IMR-90 (cell line): ENCODE results near the gene CEP43. TPM values are rescaled to one million over a fixed set of nuclear protein-coding genes. Genes with fewer than 3 reads are reported as not detected.

Source experiments
- ATAC-seq: fragments of 200-7000 bp; cut with Tn5 transposase; 2 replicates; pipeline ENCODE4 v1.9.1; 2020; ENCODE audit warnings: low read depth, mild to moderate bottlenecking, moderate library complexity
- BruUV-seq: library from RNA; stranded (reverse); fragments of 400-500 nt; replicated peaks from 2 replicates; lab custom pipeline; 2021; lab: Mats Ljungman, UMichigan
- CTCF ChIA-PET: fragments of 300-600 bp; formaldehyde crosslinking; extraction: SDS; loops from one replicate; lab custom pipeline; 2021; ENCODE audit warnings: antibody characterized with exemption; lab: Yijun Ruan, JAX
- POLR2A ChIA-PET: fragments of 300-600 bp; sonication (Branson Sonifier 250); formaldehyde crosslinking; loops from one replicate; lab custom pipeline; 2022; ENCODE audit warnings: antibody characterized with exemption; ENCODE audit not compliant: unreplicated experiment; lab: Charles Lee
- DNase-seq: peaks from one replicate; pipeline ENCODE4 v3.0.0; 2013
- H2AFZ ChIP-seq: replicated peaks from 2 replicates; pipeline ENCODE3; 2013; ENCODE audit warnings: low read length, mild to moderate bottlenecking; ENCODE audit not compliant: poor library complexity
- H2AK5ac ChIP-seq: 2 replicates; pipeline ENCODE4 v1.6.1; 2013; ENCODE audit warnings: low read depth, low read length, inconsistent platforms
- H2AK9ac ChIP-seq: replicated peaks from 2 replicates; pipeline ENCODE3; 2013; ENCODE audit warnings: mild to moderate bottlenecking, low read depth, low read length, moderate library complexity; ENCODE audit not compliant: poor library complexity
- H2BK120ac ChIP-seq: 2 replicates; pipeline ENCODE4 v1.6.1; 2013; ENCODE audit warnings: low read depth, low read length, inconsistent platforms
- H2BK15ac ChIP-seq: 3 replicates; pipeline ENCODE4 v1.6.1; 2013; ENCODE audit warnings: low read depth, low read length, inconsistent platforms
- H2BK20ac ChIP-seq: 2 replicates; pipeline ENCODE4 v1.6.1; 2013; ENCODE audit warnings: low read depth, mild to moderate bottlenecking, inconsistent platforms, low read length, moderate library complexity
- H2BK5ac ChIP-seq: 2 replicates; pipeline ENCODE4 v1.6.1; 2013; ENCODE audit warnings: mild to moderate bottlenecking, low read depth, low read length, inconsistent platforms; ENCODE audit not compliant: poor library complexity, severe bottlenecking
- H3K14ac ChIP-seq: replicated peaks from 2 replicates; pipeline ENCODE4 v1.6.1; 2013; ENCODE audit warnings: low read depth, low read length, inconsistent platforms
- H3K18ac ChIP-seq: 2 replicates; pipeline ENCODE4 v1.6.1; 2013; ENCODE audit warnings: low read depth, low read length, control low read depth
- H3K23ac ChIP-seq: 2 replicates; pipeline ENCODE4 v1.6.1; 2013; ENCODE audit warnings: low read depth, low read length, inconsistent platforms
- H3K27ac ChIP-seq: 2 replicates; pipeline ENCODE4 v1.5.1; 2013; ENCODE audit warnings: mild to moderate bottlenecking, control low read depth, low read length; ENCODE audit not compliant: insufficient read depth
- H3K27me3 ChIP-seq: 2 replicates; pipeline ENCODE4 v1.6.1; 2013; ENCODE audit warnings: low read length; ENCODE audit not compliant: control insufficient read depth, insufficient read depth
- H3K36me3 ChIP-seq: 2 replicates; pipeline ENCODE4 v1.6.1; 2013; ENCODE audit warnings: low read length, mixed read lengths; ENCODE audit not compliant: control insufficient read depth, insufficient read depth
- H3K4ac ChIP-seq: 2 replicates; pipeline ENCODE4 v1.6.1; 2013; ENCODE audit warnings: low read depth, low read length, inconsistent platforms
- H3K4me1 ChIP-seq: 2 replicates; pipeline ENCODE4 v1.6.1; 2013; ENCODE audit warnings: low read length, mixed read lengths; ENCODE audit not compliant: control insufficient read depth, insufficient read depth
- H3K4me2 ChIP-seq: 2 replicates; pipeline ENCODE4 v1.6.1; 2013; ENCODE audit warnings: low read depth, mild to moderate bottlenecking, control low read depth, low read length, moderate library complexity
- H3K4me3 ChIP-seq: 2 replicates; pipeline ENCODE4 v1.5.1; 2013; ENCODE audit warnings: low read depth, mild to moderate bottlenecking, control low read depth, low read length, moderate library complexity; ENCODE audit not compliant: insufficient read depth
- H3K56ac ChIP-seq: 2 replicates; pipeline ENCODE4 v1.6.1; 2013; ENCODE audit warnings: low read length, inconsistent platforms; ENCODE audit not compliant: insufficient read depth; ENCODE audit errors: extremely low read depth
- H3K79me1 ChIP-seq, 2 experiments: 2 replicates each; pipeline ENCODE4 v1.6.1; 2013; ENCODE audit warnings: low read length in 2 of 2, inconsistent platforms in 1 of 2, low read depth in 1 of 2
- H3K9ac ChIP-seq: 2 replicates; pipeline ENCODE4 v1.6.1; 2013; ENCODE audit warnings: low read depth, low read length, control low read depth
- H3K9me1 ChIP-seq: 2 replicates; pipeline ENCODE4 v1.6.1; 2013; ENCODE audit warnings: low read length, inconsistent platforms; ENCODE audit not compliant: insufficient read depth
- H3K9me3 ChIP-seq: 2 replicates; pipeline ENCODE4 v1.6.1; 2013; ENCODE audit warnings: low read length; ENCODE audit not compliant: control insufficient read depth, insufficient read depth
- H4K20me1 ChIP-seq: 2 replicates; pipeline ENCODE4 v1.6.1; 2013; ENCODE audit warnings: low read length, inconsistent platforms; ENCODE audit not compliant: insufficient read depth
- H4K5ac ChIP-seq: 2 replicates; pipeline ENCODE4 v1.6.1; 2013; ENCODE audit warnings: mild to moderate bottlenecking, low read depth, low read length, control low read depth
- H4K8ac ChIP-seq, 2 experiments: 2 replicates each; pipeline ENCODE4 v1.6.1; 2013; ENCODE audit warnings: low read depth in 2 of 2, low read length in 2 of 2, control low read depth in 1 of 2, inconsistent platforms in 1 of 2
- H4K91ac ChIP-seq: 2 replicates; pipeline ENCODE4 v1.6.1; 2013; ENCODE audit warnings: low read depth, low read length, inconsistent platforms; ENCODE audit not compliant: insufficient read depth
- BHLHE40 ChIP-seq: fragments of 150-350 bp; IDR thresholded peaks from 2 replicates; pipeline ENCODE4 v1.6.1; 2016; ENCODE audit warnings: mild to moderate bottlenecking, low read depth, low read length
- CEBPB ChIP-seq: IDR thresholded peaks from 2 replicates; pipeline ENCODE4 v1.6.1; 2012; ENCODE audit warnings: low read depth, low read length, improper control_type of control experiment
- CHD1 ChIP-seq: IDR thresholded peaks from 2 replicates; pipeline ENCODE4 v1.6.1; 2012; ENCODE audit warnings: low read depth, low read length, improper control_type of control experiment
- FOS ChIP-seq: fragments of 150-350 bp; IDR thresholded peaks from 2 replicates; pipeline ENCODE4 v1.6.1; 2016; ENCODE audit warnings: low read depth, low read length
- MAFK ChIP-seq: IDR thresholded peaks from 2 replicates; pipeline ENCODE4 v1.6.1; 2012; ENCODE audit warnings: low read depth, low read length, improper control_type of control experiment
- MAZ ChIP-seq: IDR thresholded peaks from 2 replicates; pipeline ENCODE4 v1.6.1; 2012; ENCODE audit warnings: low read depth, mild to moderate bottlenecking, low read length, improper control_type of control experiment, moderate library complexity, borderline replicate concordance
- MXI1 ChIP-seq: IDR thresholded peaks from 2 replicates; pipeline ENCODE4 v1.6.1; 2012; ENCODE audit warnings: low read depth, mild to moderate bottlenecking, low read length, moderate library complexity, borderline replicate concordance
- NFE2L2 ChIP-seq: fragments of 150-350 bp; IDR thresholded peaks from 2 replicates; pipeline ENCODE4 v1.6.1; 2016; ENCODE audit warnings: low read depth, mild to moderate bottlenecking, low read length
- POLR2A ChIP-seq: IDR thresholded peaks from 2 replicates; pipeline ENCODE4 v1.6.1; 2012; ENCODE audit warnings: mild to moderate bottlenecking, low read depth, low read length
- RAD21 ChIP-seq: IDR thresholded peaks from 2 replicates; pipeline ENCODE4 v1.6.1; 2012; ENCODE audit warnings: low read length, improper control_type of control experiment
- RCOR1 ChIP-seq: IDR thresholded peaks from 2 replicates; pipeline ENCODE4 v1.6.1; 2012; ENCODE audit warnings: mild to moderate bottlenecking, low read length, improper control_type of control experiment; ENCODE audit not compliant: insufficient replicate concordance
- RFX5 ChIP-seq: IDR thresholded peaks from 2 replicates; pipeline ENCODE4 v1.8.0; 2012; ENCODE audit warnings: low read depth, mild to moderate bottlenecking, low read length, moderate library complexity
- SMC3 ChIP-seq: fragments of 150-350 bp; IDR thresholded peaks from 2 replicates; pipeline ENCODE4 v1.6.1; 2016; ENCODE audit warnings: low read depth, mild to moderate bottlenecking, antibody characterized with exemption, low read length, moderate library complexity
- WGBS, 2 experiments: methylation state at CpG; one replicate each; pipeline versions ENCODE4 v1.1.5 to v1.1.7; 2013; ENCODE audit warnings: missing lambda C conversion rate in 2 of 2; ENCODE audit not compliant: insufficient read length in 1 of 2; ENCODE audit errors: extremely low coverage in 2 of 2; 5-methylcytosine and 5-hydroxymethylcytosine counted together
- dilution Hi-C: fragments of 300-500 bp; cut with HindIII; formaldehyde crosslinking; loops from one replicate; pipeline ENCODE4 v1.14.3; 2018; ENCODE audit warnings: low sequenced_read_pairs; ENCODE audit not compliant: unreplicated experiment
- in situ Hi-C: fragments of 300-500 bp; cut with MboI; formaldehyde crosslinking; loops from 3 replicates; pipeline ENCODE4 v1.14.3; 2019; ENCODE audit warnings: low sequenced_read_pairs, inconsistent platforms, mixed read lengths
- intact Hi-C: fragments of 100-400 bp; cut with micrococcal nuclease; formaldehyde crosslinking; loops from 2 replicates; pipeline ENCODE4 v1.10.0; 2022
- polyA plus RNA-seq, 3 experiments: library from polyadenylated mRNA; depleted of rRNA; stranded (reverse); fragments of >200 nt; gene quantifications; 2 replicates each; pipeline ENCODE4 v1.2.3, GENCODE V29; 2012; ENCODE audit warnings: low replicate concordance in 1 of 3
- total RNA-seq: library from RNA; depleted of rRNA; stranded (reverse); fragments of >200 nt; gene quantifications from 2 replicates; pipeline ENCODE4 v1.2.3, GENCODE V29; 2012
- TF ChIP-seq, protein P1 (sequence below): fragments of 150-350 bp; IDR thresholded peaks from 2 replicates; pipeline ENCODE4 v1.6.1; 2016; ENCODE audit warnings: low read depth, mild to moderate bottlenecking, low read length, moderate library complexity, borderline replicate concordance
- TF ChIP-seq, protein P2 (sequence below): fragments of 150-350 bp; IDR thresholded peaks from 2 replicates; pipeline ENCODE4 v1.6.1; 2017; ENCODE audit warnings: mild to moderate bottlenecking, antibody characterized with exemption, low read length, low read depth

The CEP43 gene
- total and polyA plus RNA-seq, 2 of the 4 experiments (the other 2 are of a cell fraction) = 8.6 to 10.7 TPM

DNA sequence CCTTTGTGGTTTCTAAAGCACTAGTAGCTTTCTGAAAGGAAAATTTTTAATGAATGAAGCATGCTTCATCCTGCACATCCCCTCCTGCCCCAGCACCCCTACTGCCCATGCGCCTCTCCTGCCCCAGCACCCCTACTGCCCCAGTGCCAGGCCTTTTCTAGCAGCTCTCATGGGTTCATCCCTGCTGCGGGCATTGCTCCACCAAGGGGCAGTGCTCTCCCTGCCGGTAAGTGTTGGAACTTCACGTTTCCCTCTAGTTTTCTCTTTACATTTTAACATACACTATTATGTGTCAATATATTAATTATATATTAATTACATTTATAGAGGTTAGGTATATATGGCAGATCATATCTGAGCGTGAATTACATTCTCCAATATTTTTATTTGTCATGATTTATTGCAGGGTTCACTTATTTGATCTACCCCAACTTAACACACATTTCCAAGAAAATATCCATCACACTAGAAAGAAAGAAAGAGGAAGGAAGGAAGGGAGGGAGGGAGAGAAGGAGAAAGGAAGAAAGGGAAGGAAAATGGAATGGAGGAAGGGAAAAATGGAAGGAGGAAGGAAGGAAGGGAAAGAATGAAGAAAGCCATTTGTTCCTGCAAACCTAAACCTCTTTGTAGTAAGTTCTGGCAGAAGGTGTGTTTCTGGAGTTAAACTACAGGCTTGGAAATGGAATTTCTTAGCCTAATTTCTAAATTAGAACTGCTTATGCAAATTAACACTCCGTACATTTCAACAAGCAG lies 46.8 kb downstream of the CEP43 start:
- H3K36me3 ChIP-seq = peaks cover 3% of the 10 kb centered on the region
- H4K20me1 ChIP-seq = no peaks in the 10 kb centered on the region
- no CpG with 5 or more reads among the region's 6 CpGs for WGBS, 2 experiments
- H3K4me1 ChIP-seq = peaks cover 2% of the 10 kb centered on the region; the same call in 1 of the 2 replicates
- ATAC-seq (no peak), DNase-seq (no peak)
- no peak overlapping the region for H3K23ac ChIP-seq
- no peaks in the 10 kb centered on the region for H3K9me1 ChIP-seq
- no peak overlapping the region for H2AK9ac ChIP-seq
- no TSS peak for BruUV-seq
- no peaks in the 10 kb centered on the region for H3K9me3 ChIP-seq
- H2BK120ac ChIP-seq = no peak overlapping the region
- no peak overlapping the region for H3K4me2 ChIP-seq
- POLR2A ChIA-PET = no interaction called here
- dilution Hi-C loops (no loop called here), in situ Hi-C loops (no loop called here), intact Hi-C loops (no loop called here)
- H2AK5ac ChIP-seq = no peak overlapping the region
- H4K5ac ChIP-seq = no peak overlapping the region
- H3K56ac ChIP-seq = no peak overlapping the region
- H3K27me3 ChIP-seq = no peaks in the 10 kb centered on the region
- H4K91ac ChIP-seq = no peak overlapping the region
- no peak overlapping the region for H3K9ac ChIP-seq
- no peak overlapping the region for H2BK5ac ChIP-seq
- no peak overlapping the region for H3K14ac ChIP-seq
- H4K8ac ChIP-seq = no peak overlapping the region
- H2BK15ac ChIP-seq = no peak overlapping the region
- H2AFZ ChIP-seq = no peak overlapping the region
- no peak overlapping the region for H3K18ac ChIP-seq
- no peak overlapping the region for H2BK20ac ChIP-seq
- H3K4me3 ChIP-seq = no peak overlapping the region
- H3K4ac ChIP-seq = no peak overlapping the region
- no peaks in the 10 kb centered on the region for H3K79me1 ChIP-seq
- CTCF ChIA-PET = no interaction called here
- TF ChIP-seq, protein P1, sequence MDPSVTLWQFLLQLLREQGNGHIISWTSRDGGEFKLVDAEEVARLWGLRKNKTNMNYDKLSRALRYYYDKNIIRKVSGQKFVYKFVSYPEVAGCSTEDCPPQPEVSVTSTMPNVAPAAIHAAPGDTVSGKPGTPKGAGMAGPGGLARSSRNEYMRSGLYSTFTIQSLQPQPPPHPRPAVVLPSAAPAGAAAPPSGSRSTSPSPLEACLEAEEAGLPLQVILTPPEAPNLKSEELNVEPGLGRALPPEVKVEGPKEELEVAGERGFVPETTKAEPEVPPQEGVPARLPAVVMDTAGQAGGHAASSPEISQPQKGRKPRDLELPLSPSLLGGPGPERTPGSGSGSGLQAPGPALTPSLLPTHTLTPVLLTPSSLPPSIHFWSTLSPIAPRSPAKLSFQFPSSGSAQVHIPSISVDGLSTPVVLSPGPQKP = no peak
- TF ChIP-seq CHD1 (no peak), FOS (no peak), SMC3 (no peak), RFX5 (no peak), MAFK (no peak), BHLHE40 (no peak), NFE2L2 (no peak), POLR2A (no peak), RCOR1 (no peak), RAD21 (no peak), MXI1 (no peak), MAZ (no peak), CEBPB (no peak)
- TF ChIP-seq, protein P2, sequence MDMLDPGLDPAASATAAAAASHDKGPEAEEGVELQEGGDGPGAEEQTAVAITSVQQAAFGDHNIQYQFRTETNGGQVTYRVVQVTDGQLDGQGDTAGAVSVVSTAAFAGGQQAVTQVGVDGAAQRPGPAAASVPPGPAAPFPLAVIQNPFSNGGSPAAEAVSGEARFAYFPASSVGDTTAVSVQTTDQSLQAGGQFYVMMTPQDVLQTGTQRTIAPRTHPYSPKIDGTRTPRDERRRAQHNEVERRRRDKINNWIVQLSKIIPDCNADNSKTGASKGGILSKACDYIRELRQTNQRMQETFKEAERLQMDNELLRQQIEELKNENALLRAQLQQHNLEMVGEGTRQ = no peak
- H3K27ac ChIP-seq = no peak overlapping the region
